Osteoblast (primary cell): ENCODE data around the gene SLAIN2. TPM values are rescaled to one million over a fixed set of nuclear protein-coding genes. Genes with fewer than 3 reads are reported as not detected.

Experiments
- DNase-seq: peaks from one replicate; pipeline ENCODE4 v3.0.0; 2011; ENCODE audit warnings: low spot score, mixed read lengths; ENCODE audit not compliant: insufficient read length; ENCODE audit errors: missing footprints
- H2AFZ ChIP-seq: 2 replicates; pipeline ENCODE4 v1.6.0; 2011; ENCODE audit warnings: mild to moderate bottlenecking, low read length
- H3K27ac ChIP-seq: 2 replicates; pipeline ENCODE4 v1.5.1; 2011; ENCODE audit warnings: mild to moderate bottlenecking, low read depth, low read length, moderate library complexity
- H3K27me3 ChIP-seq: 2 replicates; pipeline ENCODE4 v1.6.0; 2012; ENCODE audit warnings: mild to moderate bottlenecking, control low read depth, inconsistent platforms, low read length, moderate library complexity; ENCODE audit not compliant: insufficient read depth
- H3K36me3 ChIP-seq: 2 replicates; pipeline ENCODE4 v1.5.1; 2011; ENCODE audit warnings: mild to moderate bottlenecking, low read length, control low read depth, moderate library complexity; ENCODE audit not compliant: insufficient read depth
- H3K4me1 ChIP-seq: 2 replicates; pipeline ENCODE4 v1.5.1; 2011; ENCODE audit warnings: mild to moderate bottlenecking, low read length, control low read depth, moderate library complexity; ENCODE audit not compliant: insufficient read depth
- H3K4me2 ChIP-seq: 2 replicates; pipeline ENCODE4 v1.6.0; 2011; ENCODE audit warnings: mild to moderate bottlenecking, low read length; ENCODE audit not compliant: insufficient read depth
- H3K4me3 ChIP-seq: fragments of 200-600 bp; sonication (generic); 3 replicates; pipeline ENCODE4 v1.5.1; 2012; ENCODE audit warnings: mild to moderate bottlenecking, low read length, inconsistent platforms; ENCODE audit not compliant: insufficient read depth
- H3K79me2 ChIP-seq: 2 replicates; pipeline ENCODE4 v1.6.0; 2012; ENCODE audit warnings: mild to moderate bottlenecking, low read length, control low read depth, inconsistent platforms; ENCODE audit not compliant: insufficient read depth
- H3K9me3 ChIP-seq: 2 replicates; pipeline ENCODE4 v1.5.1; 2011; ENCODE audit warnings: low read depth, low read length, control low read depth
- H4K20me1 ChIP-seq: 2 replicates; pipeline ENCODE4 v1.6.0; 2012; ENCODE audit warnings: mild to moderate bottlenecking, low read length, control low read depth; ENCODE audit not compliant: insufficient read depth
- CTCF ChIP-seq: IDR thresholded peaks from 2 replicates; pipeline ENCODE4 v1.5.1; 2011; ENCODE audit warnings: mild to moderate bottlenecking, low read depth, low read length, moderate library complexity; ENCODE audit errors: extremely low read depth
- total RNA-seq: library from RNA; depleted of rRNA; stranded (reverse); fragments of >200 nt; gene quantifications from 2 replicates; pipeline ENCODE4 v1.2.3, GENCODE V29; 2012

The SLAIN2 gene
- total RNA-seq, 1 donor, result 64.1 TPM

GRCh38 chr4:48461000-48461399 is 119.7 kb downstream of the SLAIN2 start:
- Histone ChIP-seq H3K4me1 (no peaks in the 10 kb centered on the region), H3K9me3 (no peaks in the 10 kb centered on the region), H2AFZ (no peak overlapping the region), H3K27ac (no peak overlapping the region), H4K20me1 (no peaks in the 10 kb centered on the region), H3K27me3 (peaks cover 2% of the 10 kb centered on the region), H3K4me3 (no peak overlapping the region), H3K79me2 (no peaks in the 10 kb centered on the region), H3K4me2 (no peak overlapping the region), H3K36me3 (no peaks in the 10 kb centered on the region)
- TF ChIP-seq CTCF, result no peak
- no peak for DNase-seq

GRCh38 chr4:48462363-48462762 is 121.0 kb downstream of the SLAIN2 start:
- no peak for DNase-seq
- TF ChIP-seq CTCF, result no peak
- no peak overlapping the region for H3K4me3 ChIP-seq

GRCh38 chr4:48467442-48467841 is 126.1 kb downstream of the SLAIN2 start:
- Histone ChIP-seq H3K27ac (no peak overlapping the region), H3K4me2 (peak overlapping the region; percentile 16), H4K20me1 (no peaks in the 10 kb centered on the region), H3K9me3 (no peaks in the 10 kb centered on the region), H3K4me3 (peak overlapping the region; percentile 0), H3K27me3 (peaks cover 2% of the 10 kb centered on the region), H3K4me1 (peaks cover 11% of the 10 kb centered on the region), H2AFZ (peak overlapping the region; percentile 54), H3K79me2 (no peaks in the 10 kb centered on the region), H3K36me3 (no peaks in the 10 kb centered on the region)
- DNase-seq, result no peak
- no peak for TF ChIP-seq CTCF

More at GRCh38 chr4:48462363-48462762, 121.0 kb downstream of the SLAIN2 start:
- H3K79me2 ChIP-seq, result no peaks in the 10 kb centered on the region
- no peak overlapping the region for H2AFZ ChIP-seq
- H4K20me1 ChIP-seq, result no peaks in the 10 kb centered on the region
- H3K4me1 ChIP-seq, result no peaks in the 10 kb centered on the region
- H3K27me3 ChIP-seq, result peaks cover 2% of the 10 kb centered on the region
- H3K9me3 ChIP-seq, result no peaks in the 10 kb centered on the region
- H3K4me2 ChIP-seq, result no peak overlapping the region
- H3K27ac ChIP-seq, result no peak overlapping the region
- no peaks in the 10 kb centered on the region for H3K36me3 ChIP-seq

- Histone ChIP-seq H3K9me3 (no peaks in the 10 kb centered on the region), H2AFZ (no peak overlapping the region), H3K27ac (no peak overlapping the region), H3K4me2 (peak overlapping the region; percentile 16), H3K27me3 (peaks cover 2% of the 10 kb centered on the region), H3K4me1 (peaks cover 11% of the 10 kb centered on the region), H3K4me3 (no peak overlapping the region), H3K79me2 (no peaks in the 10 kb centered on the region), H4K20me1 (no peaks in the 10 kb centered on the region), H3K36me3 (no peaks in the 10 kb centered on the region)
- DNase-seq, result no peak
- no peak for TF ChIP-seq CTCF
These were observed 126.6 kb downstream of the SLAIN2 start for GRCh38 chr4:48467891-48468290.
